Parathyroid adenoma (tissue), 2 donors: ENCODE results near the gene SNX6.
A peak's percentile ranks its signal among the peaks of the same experiment; 100 is the strongest.

Experiments used
- H2AFZ ChIP-seq: fragments of 300-600 bp; sonication (generic); one replicate; pipeline ENCODE4 v1.7.0; 2017; ENCODE audit warnings: antibody characterized with exemption, mild to moderate bottlenecking
- H3K27ac ChIP-seq: fragments of 300-600 bp; sonication (generic); one replicate; pipeline ENCODE4 v1.7.0; 2017
- H3K27me3 ChIP-seq: fragments of 300-600 bp; sonication (generic); one replicate; pipeline ENCODE4 v1.7.0; 2017; ENCODE audit warnings: low read length; ENCODE audit not compliant: control insufficient read depth, insufficient read depth
- H3K36me3 ChIP-seq: fragments of 300-600 bp; sonication (generic); one replicate; pipeline ENCODE4 v1.7.0; 2017; ENCODE audit warnings: low read length; ENCODE audit not compliant: control insufficient read depth, insufficient read depth
- H3K4me1 ChIP-seq: fragments of 300-600 bp; sonication (generic); one replicate; pipeline ENCODE4 v1.7.0; 2017; ENCODE audit warnings: control low read depth
- H3K4me2 ChIP-seq: fragments of 300-600 bp; sonication (generic); one replicate; pipeline ENCODE4 v1.7.0; 2017; ENCODE audit warnings: low read length
- H3K4me3 ChIP-seq: fragments of 300-600 bp; sonication (generic); one replicate; pipeline ENCODE4 v1.7.0; 2017; ENCODE audit warnings: low read depth, low read length
- H3K79me2 ChIP-seq: fragments of 300-600 bp; sonication (generic); one replicate; pipeline ENCODE4 v1.7.0; 2017; ENCODE audit warnings: control low read depth
- H3K9ac ChIP-seq: fragments of 300-600 bp; sonication (generic); one replicate; pipeline ENCODE4 v1.7.0; 2017; ENCODE audit warnings: mild to moderate bottlenecking
- H3K9me3 ChIP-seq: fragments of 300-600 bp; sonication (generic); one replicate; pipeline ENCODE4 v1.7.0; 2017; ENCODE audit warnings: low read length; ENCODE audit not compliant: control insufficient read depth
- TF ChIP-seq, protein P1 (sequence below): fragments of 300-600 bp; sonication (generic); IDR thresholded peaks from one replicate; pipeline ENCODE4 v1.7.0; 2017; ENCODE audit warnings: antibody characterized with exemption, mild to moderate bottlenecking
- donor health status: primary hyperparathyroidism.

The SNX6 gene

DNA sequence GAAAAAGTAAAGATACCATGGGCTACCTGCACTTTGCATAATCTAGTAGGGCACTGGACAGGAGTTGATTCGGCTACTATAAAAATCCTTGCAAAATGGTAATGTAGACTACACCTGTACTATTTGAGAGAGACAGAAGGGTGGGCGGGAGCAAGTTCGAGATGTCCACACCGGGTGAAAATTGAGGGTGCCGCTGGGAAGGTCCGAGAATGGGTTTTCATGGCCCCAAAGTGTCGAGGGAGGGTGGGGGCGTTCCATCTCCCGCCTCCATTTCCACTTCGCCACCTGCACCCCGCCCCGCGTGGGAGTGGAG, 648 bp downstream of the SNX6 start:
- H3K4me1 ChIP-seq = peaks cover 5% of the 10 kb centered on the region
- TF ChIP-seq, protein P1, sequence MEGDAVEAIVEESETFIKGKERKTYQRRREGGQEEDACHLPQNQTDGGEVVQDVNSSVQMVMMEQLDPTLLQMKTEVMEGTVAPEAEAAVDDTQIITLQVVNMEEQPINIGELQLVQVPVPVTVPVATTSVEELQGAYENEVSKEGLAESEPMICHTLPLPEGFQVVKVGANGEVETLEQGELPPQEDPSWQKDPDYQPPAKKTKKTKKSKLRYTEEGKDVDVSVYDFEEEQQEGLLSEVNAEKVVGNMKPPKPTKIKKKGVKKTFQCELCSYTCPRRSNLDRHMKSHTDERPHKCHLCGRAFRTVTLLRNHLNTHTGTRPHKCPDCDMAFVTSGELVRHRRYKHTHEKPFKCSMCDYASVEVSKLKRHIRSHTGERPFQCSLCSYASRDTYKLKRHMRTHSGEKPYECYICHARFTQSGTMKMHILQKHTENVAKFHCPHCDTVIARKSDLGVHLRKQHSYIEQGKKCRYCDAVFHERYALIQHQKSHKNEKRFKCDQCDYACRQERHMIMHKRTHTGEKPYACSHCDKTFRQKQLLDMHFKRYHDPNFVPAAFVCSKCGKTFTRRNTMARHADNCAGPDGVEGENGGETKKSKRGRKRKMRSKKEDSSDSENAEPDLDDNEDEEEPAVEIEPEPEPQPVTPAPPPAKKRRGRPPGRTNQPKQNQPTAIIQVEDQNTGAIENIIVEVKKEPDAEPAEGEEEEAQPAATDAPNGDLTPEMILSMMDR = no peak
- H3K9me3 ChIP-seq = no peaks in the 10 kb centered on the region
- peak overlapping the region; percentile 79 for H3K27ac ChIP-seq
- H3K27me3 ChIP-seq = no peaks in the 10 kb centered on the region
- peak overlapping the region; percentile 68 for H3K9ac ChIP-seq
- peaks cover 22% of the 10 kb centered on the region for H3K79me2 ChIP-seq
- peak overlapping the region; percentile 95 for H3K4me3 ChIP-seq
- H2AFZ ChIP-seq = peak overlapping the region; percentile 82
- H3K36me3 ChIP-seq = no peaks in the 10 kb centered on the region
- peak overlapping the region; percentile 81 for H3K4me2 ChIP-seq

DNA sequence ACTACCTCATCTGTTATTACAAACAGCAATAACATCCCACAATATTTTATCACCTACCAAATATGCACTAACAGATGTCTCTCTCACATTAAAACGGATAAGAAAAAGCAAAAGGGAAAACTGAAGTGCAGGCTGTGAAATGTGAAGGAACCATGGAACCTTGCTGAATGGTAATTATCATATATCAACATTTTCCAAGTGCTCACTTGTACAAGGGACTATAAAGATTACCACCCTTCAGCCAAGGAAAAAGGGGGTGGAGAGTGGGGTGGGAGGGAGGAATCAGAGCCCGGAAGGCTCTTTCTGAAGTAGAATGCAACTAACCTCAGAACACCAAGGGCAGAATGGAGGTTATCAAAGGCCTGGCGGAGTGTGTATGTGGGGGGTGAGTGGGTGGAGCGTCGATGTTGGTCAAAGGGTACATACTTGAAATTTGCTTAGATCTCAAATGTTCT, 1.2 kb downstream of the SNX6 start:
- no peaks in the 10 kb centered on the region for H3K36me3 ChIP-seq
- H3K79me2 ChIP-seq = peaks cover 22% of the 10 kb centered on the region
- H3K4me2 ChIP-seq = peak overlapping the region; percentile 81
- no peak overlapping the region for H3K9ac ChIP-seq
- peaks cover 6% of the 10 kb centered on the region for H3K4me1 ChIP-seq
- no peaks in the 10 kb centered on the region for H3K9me3 ChIP-seq
- H3K4me3 ChIP-seq = peak overlapping the region; percentile 95
- no peaks in the 10 kb centered on the region for H3K27me3 ChIP-seq
- H3K27ac ChIP-seq = peak overlapping the region; percentile 79
- H2AFZ ChIP-seq = peak overlapping the region; percentile 19
- TF ChIP-seq, protein P1 = no peak

DNA sequence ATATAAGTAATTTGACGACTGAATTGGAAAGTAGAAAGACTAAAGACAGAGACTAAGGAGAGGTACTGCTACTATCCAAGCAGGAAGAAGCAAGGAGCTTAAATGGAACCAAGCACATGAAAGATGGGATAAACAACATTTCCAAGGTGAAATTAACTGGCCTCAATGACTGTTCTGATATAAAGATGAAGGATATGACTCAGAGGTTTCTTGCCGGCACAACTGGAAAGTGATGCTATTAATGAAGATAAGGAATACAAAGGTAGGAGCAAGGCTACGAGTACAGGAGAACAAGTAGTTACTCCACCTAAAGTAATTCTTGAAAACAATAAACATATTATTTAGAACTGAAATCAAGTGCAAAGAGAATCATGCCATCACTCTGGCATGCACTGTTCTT, 6.4 kb downstream of the SNX6 start:
- Histone ChIP-seq H3K9ac (no peak overlapping the region), H2AFZ (no peak overlapping the region), H3K9me3 (no peaks in the 10 kb centered on the region), H3K4me2 (no peak overlapping the region), H3K4me3 (no peak overlapping the region), H3K4me1 (peaks cover 3% of the 10 kb centered on the region), H3K79me2 (peaks cover 21% of the 10 kb centered on the region), H3K36me3 (no peaks in the 10 kb centered on the region), H3K27ac (peak overlapping the region; percentile 19), H3K27me3 (no peaks in the 10 kb centered on the region)
- TF ChIP-seq, protein P1 = no peak

DNA sequence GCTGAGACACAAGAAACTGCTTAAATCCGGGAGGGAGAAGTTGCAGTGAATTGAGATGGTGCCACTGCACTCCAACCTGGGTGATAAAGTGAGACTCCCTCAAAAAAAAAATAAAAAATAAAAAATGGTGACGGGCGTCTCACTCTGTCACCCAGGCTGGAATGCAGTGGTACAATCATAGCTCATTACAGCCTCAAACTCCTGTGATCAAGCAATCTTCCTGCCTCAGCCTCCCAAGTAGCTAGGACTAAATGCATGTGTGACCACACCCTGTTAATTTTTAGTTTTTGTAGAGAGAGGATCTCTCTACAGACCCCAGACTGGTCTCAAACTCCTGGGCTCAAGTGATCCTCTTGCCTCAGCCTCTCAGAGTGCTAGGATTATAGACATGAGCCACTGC, 9.1 kb downstream of the SNX6 start:
- no peak overlapping the region for H3K9ac ChIP-seq
- peaks cover 3% of the 10 kb centered on the region for H3K4me1 ChIP-seq
- H3K27ac ChIP-seq = no peak overlapping the region
- H3K79me2 ChIP-seq = peaks cover 14% of the 10 kb centered on the region
- no peaks in the 10 kb centered on the region for H3K36me3 ChIP-seq
- TF ChIP-seq, protein P1 = no peak
- H3K27me3 ChIP-seq = no peaks in the 10 kb centered on the region
- H3K9me3 ChIP-seq = no peaks in the 10 kb centered on the region
- no peak overlapping the region for H3K4me3 ChIP-seq
- H2AFZ ChIP-seq = no peak overlapping the region
- H3K4me2 ChIP-seq = no peak overlapping the region

DNA sequence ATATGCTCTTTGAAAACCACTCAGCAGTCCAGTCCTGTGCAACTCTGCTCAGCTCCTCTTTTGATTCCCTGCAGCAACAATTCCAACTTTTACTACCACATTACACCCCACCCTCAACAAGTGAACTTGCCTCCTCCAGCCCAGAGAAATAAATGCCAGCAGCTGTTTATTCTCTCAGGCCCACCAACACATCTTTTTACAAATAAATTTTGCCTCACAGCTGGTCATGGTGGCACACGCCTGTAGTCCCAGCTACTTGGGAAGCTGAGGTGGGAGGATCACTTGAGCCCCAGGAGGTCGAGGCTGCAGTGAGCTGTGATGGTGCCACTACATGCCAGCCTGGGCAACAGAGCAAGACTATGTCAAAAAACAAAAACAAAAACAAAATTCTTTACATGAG, 9.8 kb downstream of the SNX6 start:
- Histone ChIP-seq H3K4me3 (no peak overlapping the region), H3K27me3 (no peaks in the 10 kb centered on the region), H3K9ac (no peak overlapping the region), H3K9me3 (no peaks in the 10 kb centered on the region), H3K4me1 (peaks cover 3% of the 10 kb centered on the region), H2AFZ (no peak overlapping the region), H3K79me2 (peaks cover 14% of the 10 kb centered on the region), H3K36me3 (no peaks in the 10 kb centered on the region), H3K4me2 (no peak overlapping the region), H3K27ac (no peak overlapping the region)
- TF ChIP-seq, protein P1 = no peak
